Loucy (cell line): ENCODE measurements around the gene AGFG1.

Experiments
- H2AFZ ChIP-seq: fragments of 200-600 bp; sonication (generic); 2 replicates; pipeline ENCODE4 v1.6.0; 2016; ENCODE audit warnings: antibody characterized with exemption, mild to moderate bottlenecking, low read length, moderate library complexity
- H3F3A ChIP-seq: fragments of 200-600 bp; 2 replicates; pipeline ENCODE4 v1.6.0; 2016; ENCODE audit warnings: antibody characterized with exemption, low read depth, mild to moderate bottlenecking
- H3K27me3 ChIP-seq: fragments of 200-600 bp; sonication (generic); 2 replicates; pipeline ENCODE4 v1.6.1; 2014; ENCODE audit warnings: low read length, mild to moderate bottlenecking; ENCODE audit not compliant: insufficient read depth, poor library complexity, severe bottlenecking
- H3K36me3 ChIP-seq: fragments of 200-600 bp; sonication (generic); 2 replicates; pipeline ENCODE4 v1.6.1; 2016; ENCODE audit warnings: low read length; ENCODE audit not compliant: insufficient read depth
- H3K4me1 ChIP-seq: fragments of 200-600 bp; sonication (generic); 2 replicates; pipeline ENCODE4 v1.5.1; 2014; ENCODE audit warnings: low read length, mild to moderate bottlenecking; ENCODE audit not compliant: insufficient read depth, poor library complexity, severe bottlenecking
- H3K4me2 ChIP-seq: fragments of 200-600 bp; sonication (generic); 2 replicates; pipeline ENCODE4 v1.6.0; 2014; ENCODE audit warnings: antibody characterized with exemption, low read length, low read depth, mild to moderate bottlenecking; ENCODE audit not compliant: poor library complexity, severe bottlenecking
- H3K4me3 ChIP-seq: fragments of 200-600 bp; sonication (generic); 2 replicates; pipeline ENCODE4 v1.5.1; 2014; ENCODE audit warnings: low read length, mild to moderate bottlenecking, mixed read lengths; ENCODE audit not compliant: poor library complexity, severe bottlenecking
- H3K79me2 ChIP-seq: fragments of 200-600 bp; sonication (generic); 2 replicates; pipeline ENCODE4 v1.6.1; 2014; ENCODE audit warnings: low read length; ENCODE audit not compliant: insufficient read depth
- H3K9ac ChIP-seq: fragments of 200-600 bp; sonication (generic); 2 replicates; pipeline ENCODE4 v1.6.0; 2014; ENCODE audit warnings: mild to moderate bottlenecking, low read depth, low read length, moderate library complexity; ENCODE audit not compliant: poor library complexity, severe bottlenecking
- H3K9me2 ChIP-seq: fragments of 200-600 bp; sonication (generic); replicated peaks from 2 replicates; pipeline ENCODE4 v1.6.1; 2016; ENCODE audit warnings: low read depth, low read length, mixed read lengths
- H3K9me3 ChIP-seq: fragments of 200-600 bp; sonication (generic); 2 replicates; pipeline ENCODE4 v1.6.1; 2014; ENCODE audit warnings: mild to moderate bottlenecking, antibody characterized with exemption, low read length, low read depth; ENCODE audit not compliant: insufficient read depth
- H4K20me1 ChIP-seq: fragments of 200-600 bp; sonication (generic); 2 replicates; pipeline ENCODE4 v1.6.0; 2014; ENCODE audit warnings: antibody characterized with exemption, low read length, mild to moderate bottlenecking; ENCODE audit not compliant: insufficient read depth, poor library complexity, severe bottlenecking
- EZH2phosphoT487 ChIP-seq: fragments of 200-600 bp; IDR thresholded peaks from 2 replicates; pipeline ENCODE4 v1.6.1; 2018; ENCODE audit warnings: antibody characterized with exemption, mild to moderate bottlenecking, moderate library complexity, borderline replicate concordance
- TF ChIP-seq, protein P1 (sequence below): fragments of 200-600 bp; sonication (generic); conservative IDR thresholded peaks from 2 replicates; pipeline ENCODE4 v1.5.1; 2014; ENCODE audit warnings: mild to moderate bottlenecking, antibody characterized with exemption, low read length

Gene AGFG1

DNA sequence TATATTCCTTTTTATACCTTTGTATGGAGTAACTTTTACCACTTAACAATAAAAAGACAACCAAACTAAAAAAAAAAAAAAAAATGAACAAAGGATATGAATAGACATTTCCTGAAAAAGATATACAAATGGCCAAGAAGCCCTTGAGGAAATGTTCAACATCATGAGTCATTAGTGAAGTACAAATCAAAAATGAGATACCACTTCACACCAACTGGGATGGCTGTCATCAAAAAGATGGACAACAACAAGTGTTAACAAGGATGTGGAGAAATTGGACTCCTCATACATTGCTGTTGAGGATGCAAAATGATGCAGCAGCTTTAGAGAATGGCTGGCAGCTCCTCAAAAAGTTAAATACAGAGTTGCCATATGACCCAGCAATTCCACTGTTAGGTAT lies 104.2 kb downstream of the AGFG1 start:
- H4K20me1 ChIP-seq = no peaks in the 10 kb centered on the region
- no peaks in the 10 kb centered on the region for H3K4me1 ChIP-seq
- H3K27me3 ChIP-seq = no peaks in the 10 kb centered on the region
- no peaks in the 10 kb centered on the region for H3K9me2 ChIP-seq
- H3K4me3 ChIP-seq = no peak overlapping the region
- H3K36me3 ChIP-seq = no peaks in the 10 kb centered on the region
- H3K9ac ChIP-seq = no peak overlapping the region
- no peak overlapping the region for H2AFZ ChIP-seq
- no peaks in the 10 kb centered on the region for H3F3A ChIP-seq
- H3K79me2 ChIP-seq = no peaks in the 10 kb centered on the region
- no peak for TF ChIP-seq EZH2phosphoT487
- TF ChIP-seq, protein P1, sequence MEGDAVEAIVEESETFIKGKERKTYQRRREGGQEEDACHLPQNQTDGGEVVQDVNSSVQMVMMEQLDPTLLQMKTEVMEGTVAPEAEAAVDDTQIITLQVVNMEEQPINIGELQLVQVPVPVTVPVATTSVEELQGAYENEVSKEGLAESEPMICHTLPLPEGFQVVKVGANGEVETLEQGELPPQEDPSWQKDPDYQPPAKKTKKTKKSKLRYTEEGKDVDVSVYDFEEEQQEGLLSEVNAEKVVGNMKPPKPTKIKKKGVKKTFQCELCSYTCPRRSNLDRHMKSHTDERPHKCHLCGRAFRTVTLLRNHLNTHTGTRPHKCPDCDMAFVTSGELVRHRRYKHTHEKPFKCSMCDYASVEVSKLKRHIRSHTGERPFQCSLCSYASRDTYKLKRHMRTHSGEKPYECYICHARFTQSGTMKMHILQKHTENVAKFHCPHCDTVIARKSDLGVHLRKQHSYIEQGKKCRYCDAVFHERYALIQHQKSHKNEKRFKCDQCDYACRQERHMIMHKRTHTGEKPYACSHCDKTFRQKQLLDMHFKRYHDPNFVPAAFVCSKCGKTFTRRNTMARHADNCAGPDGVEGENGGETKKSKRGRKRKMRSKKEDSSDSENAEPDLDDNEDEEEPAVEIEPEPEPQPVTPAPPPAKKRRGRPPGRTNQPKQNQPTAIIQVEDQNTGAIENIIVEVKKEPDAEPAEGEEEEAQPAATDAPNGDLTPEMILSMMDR = no peak
- no peak overlapping the region for H3K4me2 ChIP-seq
- no peaks in the 10 kb centered on the region for H3K9me3 ChIP-seq

- no peak overlapping the region for H3K4me3 ChIP-seq
- H3K79me2 ChIP-seq = no peaks in the 10 kb centered on the region
- H3K9me2 ChIP-seq = no peaks in the 10 kb centered on the region
- H3K4me2 ChIP-seq = no peak overlapping the region
- TF ChIP-seq EZH2phosphoT487 = no peak
- TF ChIP-seq, protein P1 = no peak
- no peaks in the 10 kb centered on the region for H3K9me3 ChIP-seq
- H3K27me3 ChIP-seq = no peaks in the 10 kb centered on the region
- H3K4me1 ChIP-seq = no peaks in the 10 kb centered on the region
- no peaks in the 10 kb centered on the region for H3F3A ChIP-seq
- no peak overlapping the region for H3K9ac ChIP-seq
- no peak overlapping the region for H2AFZ ChIP-seq
- H3K36me3 ChIP-seq = no peaks in the 10 kb centered on the region
- H4K20me1 ChIP-seq = no peaks in the 10 kb centered on the region
Observed at GRCh38 chr2:227576812-227577211, 104.9 kb downstream of the AGFG1 start.

DNA sequence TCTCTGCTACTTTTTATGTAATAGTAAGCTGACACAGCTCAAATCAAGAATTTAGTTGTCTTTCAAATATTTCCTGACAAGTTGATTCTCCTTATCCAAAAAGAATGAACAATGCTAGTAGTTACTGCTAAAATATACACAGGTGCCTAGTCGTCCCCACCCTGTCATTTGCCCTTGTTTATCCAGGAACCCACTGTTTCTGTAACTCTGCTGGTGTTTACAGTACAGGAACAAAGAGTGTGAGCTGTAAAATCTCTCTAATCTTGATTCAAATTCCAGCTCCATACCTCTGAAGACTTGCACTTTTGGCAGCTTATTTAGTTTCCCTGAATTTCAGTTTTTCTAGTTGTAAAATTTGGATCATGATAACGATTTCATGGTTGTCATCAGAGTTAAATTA lies 105.6 kb downstream of the AGFG1 start:
- Histone ChIP-seq H3K4me2 (no peak overlapping the region), H3K9me2 (no peaks in the 10 kb centered on the region), H3K4me1 (no peaks in the 10 kb centered on the region), H3K4me3 (no peak overlapping the region), H3K27me3 (no peaks in the 10 kb centered on the region), H3K9ac (no peak overlapping the region), H2AFZ (no peak overlapping the region), H3K36me3 (no peaks in the 10 kb centered on the region), H3K9me3 (no peaks in the 10 kb centered on the region), H3K79me2 (no peaks in the 10 kb centered on the region), H4K20me1 (no peaks in the 10 kb centered on the region), H3F3A (no peaks in the 10 kb centered on the region)
- no peak for TF ChIP-seq EZH2phosphoT487
- TF ChIP-seq, protein P1 = no peak
